Panc1 (cell line): Measurements from ENCODE around the gene SP6. TPM values are rescaled to one million over a fixed set of nuclear protein-coding genes. Genes with fewer than 3 reads are reported as not detected.

Experiments
- ATAC-seq: fragments of 200-7000 bp; cut with Tn5 transposase; 2 replicates; pipeline ENCODE4 v1.9.1; 2020; ENCODE audit warnings: mild to moderate bottlenecking, moderate library complexity
- BruUV-seq: library from RNA; stranded (reverse); fragments of 400-500 nt; replicated peaks from 2 replicates; lab custom pipeline; 2021; lab: Mats Ljungman, UMichigan
- CTCF ChIA-PET: fragments of 300-600 bp; sonication (Branson Sonifier 250); formaldehyde crosslinking; loops from one replicate; lab custom pipeline; 2022; ENCODE audit warnings: antibody characterized with exemption; lab: Charles Lee
- POLR2A ChIA-PET: fragments of 300-600 bp; sonication (Branson Sonifier 250); formaldehyde crosslinking; loops from one replicate; lab custom pipeline; 2022; ENCODE audit warnings: antibody characterized with exemption; lab: Charles Lee
- DNase-seq: peaks from one replicate; pipeline ENCODE4 v3.0.0-alpha.2; 2010; ENCODE audit warnings: low read depth, low spot score
- H3K27ac ChIP-seq: 2 replicates; pipeline ENCODE4 v1.5.1; 2011; ENCODE audit warnings: mild to moderate bottlenecking, low read length, inconsistent platforms
- H3K27me3 ChIP-seq: fragments of 200-500 bp; sonication (Bioruptor generic); 2 replicates; pipeline ENCODE4 v1.6.0; 2014; ENCODE audit warnings: low read length, inconsistent platforms; ENCODE audit not compliant: control insufficient read depth, insufficient read depth
- H3K36me3 ChIP-seq: fragments of 200-500 bp; sonication (Bioruptor generic); 2 replicates; pipeline ENCODE4 v1.5.1; 2014; ENCODE audit warnings: inconsistent platforms, mild to moderate bottlenecking, low read length, moderate library complexity; ENCODE audit not compliant: control insufficient read depth, insufficient read depth
- H3K4me1 ChIP-seq: 2 replicates; pipeline ENCODE4 v1.5.1; 2011; ENCODE audit warnings: inconsistent platforms, mild to moderate bottlenecking, low read length, moderate library complexity; ENCODE audit not compliant: control insufficient read depth, insufficient read depth
- H3K4me3 ChIP-seq, 2 experiments: 2 replicates each; pipeline ENCODE4 v1.5.1; 2011 to 2012; ENCODE audit warnings: low read depth in 2 of 2, low read length in 2 of 2, mild to moderate bottlenecking in 2 of 2, inconsistent platforms in 1 of 2, moderate library complexity in 1 of 2
- H3K9me3 ChIP-seq: fragments of 200-500 bp; sonication (Bioruptor generic); 2 replicates; pipeline ENCODE4 v1.5.1; 2014; ENCODE audit warnings: low read depth, mild to moderate bottlenecking, inconsistent platforms, low read length, moderate library complexity; ENCODE audit not compliant: control insufficient read depth, insufficient read depth
- POLR2AphosphoS5 ChIP-seq: IDR thresholded peaks from 2 replicates; pipeline ENCODE4 v1.6.1; 2012; ENCODE audit warnings: mild to moderate bottlenecking, low read depth, low read length, moderate library complexity
- SIN3A ChIP-seq: IDR thresholded peaks from 2 replicates; pipeline ENCODE4 v1.6.1; 2012; ENCODE audit warnings: low read depth, mild to moderate bottlenecking, low read length, moderate library complexity, borderline replicate concordance; ENCODE audit not compliant: insufficient read depth
- TCF7L2 ChIP-seq: IDR thresholded peaks from 2 replicates; pipeline ENCODE4 v1.6.1; 2011; ENCODE audit warnings: mild to moderate bottlenecking, low read depth, low read length, inconsistent platforms
- in situ Hi-C: cut with HindIII; loops from 2 replicates; pipeline ENCODE4 v1.10.0; 2016; ENCODE audit warnings: low sequenced_read_pairs, low pct_unique_long_range_greater_than_20kb
- intact Hi-C: fragments of 100-400 bp; cut with micrococcal nuclease; formaldehyde crosslinking; loops from one replicate; pipeline ENCODE4 v1.10.0; 2022; ENCODE audit not compliant: unreplicated experiment
- total RNA-seq: library from RNA; stranded (reverse); gene quantifications from one replicate; pipeline ENCODE4 v1.2.1, GENCODE V29; 2021; ENCODE audit not compliant: unreplicated experiment
- TF ChIP-seq, protein P1 (sequence below), 2 experiments: IDR thresholded peaks; 2 replicates each; pipeline ENCODE4 v1.6.1; 2011 to 2012; ENCODE audit warnings: low read depth in 2 of 2, control low read depth in 1 of 2, low read length in 1 of 2, mild to moderate bottlenecking in 1 of 2, moderate library complexity in 1 of 2; ENCODE audit not compliant: insufficient read depth in 1 of 2
- TF ChIP-seq, protein P2 (sequence below): fragments of 450-650 bp; IDR thresholded peaks from 2 replicates; pipeline ENCODE4 v1.5.1; 2017; ENCODE audit warnings: mild to moderate bottlenecking

SP6 gene
- total RNA-seq, 1 experiment from 2014 or later: 4.0 TPM

DNA sequence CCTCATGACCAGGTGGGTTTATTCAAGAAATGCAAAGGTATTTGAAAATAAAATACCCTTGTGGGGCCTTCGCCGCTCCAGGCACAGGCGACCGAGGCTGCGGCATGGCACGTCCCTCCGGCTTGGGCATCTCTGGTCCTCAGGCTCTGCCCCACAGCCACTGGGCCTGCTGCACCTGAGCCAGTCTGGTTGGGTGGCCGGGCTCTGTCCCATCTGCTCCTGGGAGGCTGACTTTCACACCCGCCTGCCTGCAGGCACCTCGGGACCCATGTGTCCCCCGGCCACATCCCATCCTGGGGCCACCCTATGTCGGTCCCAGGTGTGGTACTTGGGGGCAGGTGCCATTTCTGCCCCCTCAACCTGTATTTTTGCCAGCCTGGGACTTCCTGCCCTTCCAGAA, 50.3 kb downstream of the SP6 start:
- POLR2A ChIA-PET: no interaction called here

DNA sequence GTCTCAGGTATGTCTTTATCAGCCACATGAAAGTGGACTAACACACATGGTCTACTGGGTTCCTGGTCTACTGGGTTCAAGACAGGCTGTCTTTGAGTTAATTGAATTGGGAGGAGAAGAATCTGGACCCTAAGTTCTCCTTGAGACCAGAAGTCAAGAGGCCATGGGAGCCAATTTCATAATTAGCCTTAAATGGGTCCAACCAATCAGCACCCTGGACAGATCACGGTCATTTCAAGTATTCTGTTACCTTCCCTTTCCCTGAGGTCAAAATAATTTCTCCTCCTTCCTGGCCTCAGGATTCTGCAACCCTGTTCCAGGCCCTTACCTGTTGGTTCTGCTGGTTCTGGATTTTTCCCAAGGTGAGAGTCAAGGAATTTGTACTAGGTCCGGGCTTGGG, 53.2 kb downstream of the SP6 start:
- intact Hi-C loops: no loop called here
- ChIA-PET CTCF (no interaction called here), POLR2A (interaction anchor here (0.6 kb wide), 1 partner anchor 84 kb away, joined by 4 read pairs; no protein-coding TSS in a partner anchor)

More for the DNA sequence above, 50.3 kb downstream of the SP6 start:
- CTCF ChIA-PET: interaction anchor here (1.2 kb wide), 1 partner anchor 100 kb away, joined by 17 read pairs; no protein-coding TSS in a partner anchor
- no TSS peak for BruUV-seq
- DNase-seq (no peak), ATAC-seq (no peak)
- intact Hi-C loops (loop anchor here (5.0 kb wide), 1 partner anchor 103 kb away; no protein-coding TSS in a partner anchor), in situ Hi-C loops (no loop called here)
- TF ChIP-seq POLR2AphosphoS5: no peak
- no peak for TF ChIP-seq SIN3A
- TF ChIP-seq, protein P1, sequence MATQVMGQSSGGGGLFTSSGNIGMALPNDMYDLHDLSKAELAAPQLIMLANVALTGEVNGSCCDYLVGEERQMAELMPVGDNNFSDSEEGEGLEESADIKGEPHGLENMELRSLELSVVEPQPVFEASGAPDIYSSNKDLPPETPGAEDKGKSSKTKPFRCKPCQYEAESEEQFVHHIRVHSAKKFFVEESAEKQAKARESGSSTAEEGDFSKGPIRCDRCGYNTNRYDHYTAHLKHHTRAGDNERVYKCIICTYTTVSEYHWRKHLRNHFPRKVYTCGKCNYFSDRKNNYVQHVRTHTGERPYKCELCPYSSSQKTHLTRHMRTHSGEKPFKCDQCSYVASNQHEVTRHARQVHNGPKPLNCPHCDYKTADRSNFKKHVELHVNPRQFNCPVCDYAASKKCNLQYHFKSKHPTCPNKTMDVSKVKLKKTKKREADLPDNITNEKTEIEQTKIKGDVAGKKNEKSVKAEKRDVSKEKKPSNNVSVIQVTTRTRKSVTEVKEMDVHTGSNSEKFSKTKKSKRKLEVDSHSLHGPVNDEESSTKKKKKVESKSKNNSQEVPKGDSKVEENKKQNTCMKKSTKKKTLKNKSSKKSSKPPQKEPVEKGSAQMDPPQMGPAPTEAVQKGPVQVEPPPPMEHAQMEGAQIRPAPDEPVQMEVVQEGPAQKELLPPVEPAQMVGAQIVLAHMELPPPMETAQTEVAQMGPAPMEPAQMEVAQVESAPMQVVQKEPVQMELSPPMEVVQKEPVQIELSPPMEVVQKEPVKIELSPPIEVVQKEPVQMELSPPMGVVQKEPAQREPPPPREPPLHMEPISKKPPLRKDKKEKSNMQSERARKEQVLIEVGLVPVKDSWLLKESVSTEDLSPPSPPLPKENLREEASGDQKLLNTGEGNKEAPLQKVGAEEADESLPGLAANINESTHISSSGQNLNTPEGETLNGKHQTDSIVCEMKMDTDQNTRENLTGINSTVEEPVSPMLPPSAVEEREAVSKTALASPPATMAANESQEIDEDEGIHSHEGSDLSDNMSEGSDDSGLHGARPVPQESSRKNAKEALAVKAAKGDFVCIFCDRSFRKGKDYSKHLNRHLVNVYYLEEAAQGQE (IDR thresholded peaks at IDR 0.05; ENCODE audit: insufficient read depth in 1 of 2, low read depth in 2 of 2, low read length in 1 of 2): no peak
- TF ChIP-seq, protein P2, sequence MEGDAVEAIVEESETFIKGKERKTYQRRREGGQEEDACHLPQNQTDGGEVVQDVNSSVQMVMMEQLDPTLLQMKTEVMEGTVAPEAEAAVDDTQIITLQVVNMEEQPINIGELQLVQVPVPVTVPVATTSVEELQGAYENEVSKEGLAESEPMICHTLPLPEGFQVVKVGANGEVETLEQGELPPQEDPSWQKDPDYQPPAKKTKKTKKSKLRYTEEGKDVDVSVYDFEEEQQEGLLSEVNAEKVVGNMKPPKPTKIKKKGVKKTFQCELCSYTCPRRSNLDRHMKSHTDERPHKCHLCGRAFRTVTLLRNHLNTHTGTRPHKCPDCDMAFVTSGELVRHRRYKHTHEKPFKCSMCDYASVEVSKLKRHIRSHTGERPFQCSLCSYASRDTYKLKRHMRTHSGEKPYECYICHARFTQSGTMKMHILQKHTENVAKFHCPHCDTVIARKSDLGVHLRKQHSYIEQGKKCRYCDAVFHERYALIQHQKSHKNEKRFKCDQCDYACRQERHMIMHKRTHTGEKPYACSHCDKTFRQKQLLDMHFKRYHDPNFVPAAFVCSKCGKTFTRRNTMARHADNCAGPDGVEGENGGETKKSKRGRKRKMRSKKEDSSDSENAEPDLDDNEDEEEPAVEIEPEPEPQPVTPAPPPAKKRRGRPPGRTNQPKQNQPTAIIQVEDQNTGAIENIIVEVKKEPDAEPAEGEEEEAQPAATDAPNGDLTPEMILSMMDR: no peak
- TF ChIP-seq TCF7L2: no peak
- Histone ChIP-seq H3K4me1 (no peaks in the 10 kb centered on the region), H3K27me3 (no peaks in the 10 kb centered on the region), H3K4me3 (no peak overlapping the region), H3K36me3 (no peaks in the 10 kb centered on the region), H3K27ac (no peak overlapping the region), H3K9me3 (no peaks in the 10 kb centered on the region)

More for the DNA sequence above, 53.2 kb downstream of the SP6 start:
- DNase-seq (no peak), ATAC-seq (no peak)
- no peaks in the 10 kb centered on the region for H3K9me3 ChIP-seq
- no peak overlapping the region for H3K4me3 ChIP-seq
- BruUV-seq: no TSS peak
- in situ Hi-C loops: no loop called here
- no peak overlapping the region for H3K27ac ChIP-seq
- H3K4me1 ChIP-seq: no peaks in the 10 kb centered on the region
- TF ChIP-seq, protein P1 (IDR thresholded peaks at IDR 0.05; ENCODE audit: insufficient read depth in 1 of 2, low read depth in 2 of 2, low read length in 1 of 2): peak; percentile 82 to 91
- TF ChIP-seq, protein P2: no peak
- H3K27me3 ChIP-seq: peaks cover 9% of the 10 kb centered on the region
- H3K36me3 ChIP-seq: no peaks in the 10 kb centered on the region

Other genes with a start within 250 kb of the SP6 start
- 666 TPM for gene KPNB1, start 201.2 kb downstream of the SP6 start, total RNA-seq
- gene TBKBP1, start 157.0 kb downstream of the SP6 start, total RNA-seq: 12.0 TPM
- gene TBX21, start 117.9 kb downstream of the SP6 start, total RNA-seq: 0.10 TPM
- 9.1 TPM for gene OSBPL7, start 29.4 kb downstream of the SP6 start, total RNA-seq
- gene MRPL10, start 19.6 kb downstream of the SP6 start, total RNA-seq: 41.9 TPM
- 1.9 TPM for gene LRRC46, start 19.5 kb downstream of the SP6 start, total RNA-seq
- gene SCRN2, start 9.9 kb downstream of the SP6 start, total RNA-seq: 34.9 TPM
- gene SP2, start 45.1 kb upstream of the SP6 start, total RNA-seq: 25.6 TPM
- 20.1 TPM for gene PNPO, start 90.4 kb upstream of the SP6 start, total RNA-seq
- 0.18 TPM for gene PRR15L, start 106.7 kb upstream of the SP6 start, total RNA-seq
- 193 TPM for gene CDK5RAP3, start 120.0 kb upstream of the SP6 start, total RNA-seq
- 5.4 TPM for gene COPZ2, start 186.6 kb upstream of the SP6 start, total RNA-seq
- gene NFE2L1, start 197.2 kb upstream of the SP6 start, total RNA-seq: 210 TPM